SK-N-SH (cell line): ENCODE data around the gene CTBP1. TPM values are rescaled to one million over a fixed set of nuclear protein-coding genes. Genes with fewer than 3 reads are reported as not detected.

Experiments
- CTCF ChIA-PET: fragments of 300-600, 350-600 bp; formaldehyde crosslinking; extraction: SDS; loops from one replicate; lab custom pipeline; 2021; lab: Yijun Ruan, JAX
- POLR2A ChIA-PET: fragments of 350-600 bp; sonication (Branson Sonifier 250); formaldehyde crosslinking; extraction: SDS; loops from one replicate; lab custom pipeline; 2020; ENCODE audit warnings: antibody characterized with exemption, inconsistent platforms; lab: Yijun Ruan, JAX
- DNase-seq: peaks from one replicate; pipeline ENCODE4 v3.0.0; 2012
- H2AFZ ChIP-seq: fragments of 200-600 bp; sonication (generic); 2 replicates; pipeline ENCODE4 v1.8.1; 2016; ENCODE audit warnings: antibody characterized with exemption, mild to moderate bottlenecking, low read depth
- H3F3A ChIP-seq: fragments of 200-600 bp; sonication (generic); replicated peaks from 2 replicates; pipeline ENCODE3; 2016; ENCODE audit warnings: antibody characterized with exemption, mild to moderate bottlenecking; ENCODE audit not compliant: insufficient read depth
- H3K27ac ChIP-seq, 2 experiments: fragments of 200-500 bp in 1 of 2; fragments of 200-600 bp in 1 of 2; sonication (Bioruptor generic) in 1 of 2; sonication (generic), shearing (Covaris generic) in 1 of 2; 2 replicates each; pipeline versions ENCODE4 v1.5.1 to v1.6.1; 2014 to 2016; ENCODE audit warnings: low read depth in 2 of 2, inconsistent platforms in 1 of 2, low read length in 1 of 2, mild to moderate bottlenecking in 1 of 2, mixed read lengths in 1 of 2
- H3K27me3 ChIP-seq: fragments of 200-600 bp; sonication (generic), shearing (Covaris generic); 2 replicates; pipeline ENCODE4 v1.6.1; 2016; ENCODE audit warnings: mixed run types; ENCODE audit not compliant: insufficient read depth
- H3K36me3 ChIP-seq, 2 experiments: fragments of 200-500 bp in 1 of 2; fragments of 200-600 bp in 1 of 2; sonication (Bioruptor generic) in 1 of 2; sonication (generic) in 1 of 2; replicated peaks in 1 of 2; 2 replicates each; pipeline versions ENCODE3 to v1.5.1; 2014 to 2016; ENCODE audit warnings: low read length in 1 of 2, mild to moderate bottlenecking in 1 of 2; ENCODE audit not compliant: insufficient read depth in 2 of 2, control insufficient read depth in 1 of 2
- H3K4me1 ChIP-seq, 2 experiments: fragments of 200-500 bp in 1 of 2; fragments of 200-600 bp in 1 of 2; sonication (Bioruptor generic) in 1 of 2; sonication (generic), shearing (Covaris generic) in 1 of 2; 2 replicates each; pipeline versions ENCODE4 v1.5.1 to v1.6.1; 2014 to 2016; ENCODE audit warnings: low read depth in 1 of 2, low read length in 1 of 2, mixed run types in 1 of 2; ENCODE audit not compliant: insufficient read depth in 2 of 2, control insufficient read depth in 1 of 2
- H3K4me2 ChIP-seq: fragments of 200-600 bp; sonication (generic), shearing (Covaris generic); 2 replicates; pipeline ENCODE4 v1.6.1; 2017; ENCODE audit warnings: mixed run types
- H3K4me3 ChIP-seq, 2 experiments: fragments of 200-500 bp in 1 of 2; fragments of 200-600 bp in 1 of 2; sonication (Bioruptor generic) in 1 of 2; sonication (generic), shearing (Covaris generic) in 1 of 2; 2 replicates each; pipeline versions ENCODE4 v1.5.1 to v1.8.1; 2014 to 2016; ENCODE audit warnings: low read depth in 2 of 2, inconsistent platforms in 1 of 2, low read length in 1 of 2, mild to moderate bottlenecking in 1 of 2, mixed read lengths in 1 of 2, moderate library complexity in 1 of 2
- H3K79me2 ChIP-seq: fragments of 200-600 bp; sonication (generic); 2 replicates; pipeline ENCODE4 v1.8.1; 2017; ENCODE audit warnings: mild to moderate bottlenecking; ENCODE audit not compliant: insufficient read depth
- H3K9ac ChIP-seq: fragments of 200-600 bp; sonication (generic); 2 replicates; pipeline ENCODE4 v1.6.1; 2017; ENCODE audit warnings: mixed run types
- H3K9me2 ChIP-seq: fragments of 200-600 bp; sonication (generic); 2 replicates; pipeline ENCODE4 v1.6.1; 2017; ENCODE audit warnings: mixed run types
- H3K9me3 ChIP-seq: fragments of 200-600 bp; sonication (generic); 2 replicates; pipeline ENCODE4 v1.6.1; 2017; ENCODE audit warnings: mixed run types, mild to moderate bottlenecking, moderate library complexity
- H4K20me1 ChIP-seq: fragments of 200-600 bp; sonication (generic); 2 replicates; pipeline ENCODE4 v1.6.1; 2017; ENCODE audit warnings: mild to moderate bottlenecking, mixed run types; ENCODE audit not compliant: insufficient read depth
- FOXM1 ChIP-seq: IDR thresholded peaks from 2 replicates; pipeline ENCODE4 v1.4.0; 2012; ENCODE audit warnings: low read depth, mild to moderate bottlenecking
- NRF1 ChIP-seq: IDR thresholded peaks from 2 replicates; pipeline ENCODE4 v1.6.1; 2012; ENCODE audit warnings: low read depth, mild to moderate bottlenecking, low read length
- POLR2AphosphoS5 ChIP-seq: IDR thresholded peaks from 2 replicates; pipeline ENCODE4 v1.6.1; 2012; ENCODE audit warnings: low read depth, low read length
- RAD21 ChIP-seq: IDR thresholded peaks from 2 replicates; pipeline ENCODE4 v1.6.1; 2012; ENCODE audit warnings: mild to moderate bottlenecking, low read length
- RCOR1 ChIP-seq: fragments of 150-350 bp; IDR thresholded peaks from 2 replicates; pipeline ENCODE4 v1.6.1; 2017; ENCODE audit warnings: antibody characterized with exemption, low read length
- SIN3A ChIP-seq: IDR thresholded peaks from 2 replicates; pipeline ENCODE4 v1.6.1; 2012; ENCODE audit warnings: low read depth, mild to moderate bottlenecking, low read length, moderate library complexity, borderline replicate concordance
- YY1 ChIP-seq: IDR thresholded peaks from 2 replicates; pipeline ENCODE4 v1.4.0; 2012; ENCODE audit warnings: low read depth, mild to moderate bottlenecking
- WGBS: methylation state at CpG from one replicate; pipeline ENCODE4 v1.1.6; 2017; ENCODE audit warnings: low lambda C conversion rate; 5-methylcytosine and 5-hydroxymethylcytosine counted together
- polyA plus RNA-seq, 3 experiments: library from polyadenylated mRNA; depleted of rRNA; stranded (reverse); fragments of >200 nt; gene quantifications; 2 replicates each; pipeline ENCODE4 v1.2.3, GENCODE V29; 2012
- TF ChIP-seq, protein P1 (sequence below): IDR thresholded peaks from 2 replicates; pipeline ENCODE4; 2012
- TF ChIP-seq, protein P2 (sequence below): fragments of 150-350 bp; IDR thresholded peaks from 2 replicates; pipeline ENCODE4 v1.6.1; 2016; ENCODE audit warnings: mild to moderate bottlenecking, low read depth, low read length
- TF ChIP-seq, protein P3 (sequence below): IDR thresholded peaks from 2 replicates; pipeline ENCODE4 v1.6.1; 2012; ENCODE audit warnings: mild to moderate bottlenecking, low read depth, low read length, moderate library complexity

CTBP1 gene
- polyA plus RNA-seq, 1 of the 3 experiments (the other 2 are of a cell fraction): 183 TPM

GRCh38 chr4:1245481-1246051 is 3.4 kb downstream of the CTBP1 start (continued):
- TF ChIP-seq, protein P1, sequence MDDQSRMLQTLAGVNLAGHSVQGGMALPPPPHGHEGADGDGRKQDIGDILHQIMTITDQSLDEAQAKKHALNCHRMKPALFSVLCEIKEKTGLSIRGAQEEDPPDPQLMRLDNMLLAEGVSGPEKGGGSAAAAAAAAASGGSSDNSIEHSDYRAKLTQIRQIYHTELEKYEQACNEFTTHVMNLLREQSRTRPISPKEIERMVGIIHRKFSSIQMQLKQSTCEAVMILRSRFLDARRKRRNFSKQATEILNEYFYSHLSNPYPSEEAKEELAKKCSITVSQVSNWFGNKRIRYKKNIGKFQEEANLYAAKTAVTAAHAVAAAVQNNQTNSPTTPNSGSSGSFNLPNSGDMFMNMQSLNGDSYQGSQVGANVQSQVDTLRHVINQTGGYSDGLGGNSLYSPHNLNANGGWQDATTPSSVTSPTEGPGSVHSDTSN: no peak
- TF ChIP-seq, all 33 proteins: peak for 0

GRCh38 chr4:1244978-1245471 is 3.9 kb downstream of the CTBP1 start:
- no peak for TF ChIP-seq RCOR1
- no peak for TF ChIP-seq RAD21
- TF ChIP-seq FOXM1: no peak
- TF ChIP-seq, protein P2, sequence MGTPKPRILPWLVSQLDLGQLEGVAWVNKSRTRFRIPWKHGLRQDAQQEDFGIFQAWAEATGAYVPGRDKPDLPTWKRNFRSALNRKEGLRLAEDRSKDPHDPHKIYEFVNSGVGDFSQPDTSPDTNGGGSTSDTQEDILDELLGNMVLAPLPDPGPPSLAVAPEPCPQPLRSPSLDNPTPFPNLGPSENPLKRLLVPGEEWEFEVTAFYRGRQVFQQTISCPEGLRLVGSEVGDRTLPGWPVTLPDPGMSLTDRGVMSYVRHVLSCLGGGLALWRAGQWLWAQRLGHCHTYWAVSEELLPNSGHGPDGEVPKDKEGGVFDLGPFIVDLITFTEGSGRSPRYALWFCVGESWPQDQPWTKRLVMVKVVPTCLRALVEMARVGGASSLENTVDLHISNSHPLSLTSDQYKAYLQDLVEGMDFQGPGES: no peak
- no peak for TF ChIP-seq POLR2AphosphoS5
- TF ChIP-seq, protein P3, sequence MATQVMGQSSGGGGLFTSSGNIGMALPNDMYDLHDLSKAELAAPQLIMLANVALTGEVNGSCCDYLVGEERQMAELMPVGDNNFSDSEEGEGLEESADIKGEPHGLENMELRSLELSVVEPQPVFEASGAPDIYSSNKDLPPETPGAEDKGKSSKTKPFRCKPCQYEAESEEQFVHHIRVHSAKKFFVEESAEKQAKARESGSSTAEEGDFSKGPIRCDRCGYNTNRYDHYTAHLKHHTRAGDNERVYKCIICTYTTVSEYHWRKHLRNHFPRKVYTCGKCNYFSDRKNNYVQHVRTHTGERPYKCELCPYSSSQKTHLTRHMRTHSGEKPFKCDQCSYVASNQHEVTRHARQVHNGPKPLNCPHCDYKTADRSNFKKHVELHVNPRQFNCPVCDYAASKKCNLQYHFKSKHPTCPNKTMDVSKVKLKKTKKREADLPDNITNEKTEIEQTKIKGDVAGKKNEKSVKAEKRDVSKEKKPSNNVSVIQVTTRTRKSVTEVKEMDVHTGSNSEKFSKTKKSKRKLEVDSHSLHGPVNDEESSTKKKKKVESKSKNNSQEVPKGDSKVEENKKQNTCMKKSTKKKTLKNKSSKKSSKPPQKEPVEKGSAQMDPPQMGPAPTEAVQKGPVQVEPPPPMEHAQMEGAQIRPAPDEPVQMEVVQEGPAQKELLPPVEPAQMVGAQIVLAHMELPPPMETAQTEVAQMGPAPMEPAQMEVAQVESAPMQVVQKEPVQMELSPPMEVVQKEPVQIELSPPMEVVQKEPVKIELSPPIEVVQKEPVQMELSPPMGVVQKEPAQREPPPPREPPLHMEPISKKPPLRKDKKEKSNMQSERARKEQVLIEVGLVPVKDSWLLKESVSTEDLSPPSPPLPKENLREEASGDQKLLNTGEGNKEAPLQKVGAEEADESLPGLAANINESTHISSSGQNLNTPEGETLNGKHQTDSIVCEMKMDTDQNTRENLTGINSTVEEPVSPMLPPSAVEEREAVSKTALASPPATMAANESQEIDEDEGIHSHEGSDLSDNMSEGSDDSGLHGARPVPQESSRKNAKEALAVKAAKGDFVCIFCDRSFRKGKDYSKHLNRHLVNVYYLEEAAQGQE: no peak
- no peak for TF ChIP-seq NRF1
- TF ChIP-seq SIN3A: no peak
- no peak for TF ChIP-seq YY1
- TF ChIP-seq, protein P1: no peak
- no peak overlapping the region for H3K27ac ChIP-seq
- 94% methylated on average over 6 of the region's 19 CpGs for WGBS
- H3K27me3 ChIP-seq: no peaks in the 10 kb centered on the region
- no peak overlapping the region for H3K4me2 ChIP-seq
- H3K36me3 ChIP-seq: peaks cover 0 to 20% of the 10 kb centered on the region in 2 experiments
- H4K20me1 ChIP-seq: peaks cover 70% of the 10 kb centered on the region
- no peak overlapping the region for H3K9ac ChIP-seq
- ChIA-PET POLR2A (no interaction called here), CTCF (no interaction called here)
- no peak overlapping the region for H3K4me3 ChIP-seq
- DNase-seq: no peak
- peaks cover 10 to 30% of the 10 kb centered on the region in 2 experiments; a peak in 3 of 4 replicates for H3K4me1 ChIP-seq
- H3F3A ChIP-seq: no peaks in the 10 kb centered on the region
- no peak overlapping the region for H2AFZ ChIP-seq
- H3K9me2 ChIP-seq: no peaks in the 10 kb centered on the region
- H3K79me2 ChIP-seq: peaks cover 79% of the 10 kb centered on the region
- H3K9me3 ChIP-seq: no peaks in the 10 kb centered on the region
